NB4 (cell line): ENCODE measurements around the gene CLIC3.

Source experiments
- DNase-seq: peaks from one replicate; pipeline ENCODE4 v3.0.0; 2010; ENCODE audit warnings: low read depth
- H3K4me3 ChIP-seq: one replicate; pipeline ENCODE4 v1.5.1; 2011; ENCODE audit warnings: mild to moderate bottlenecking, low read depth, low read length, moderate library complexity
- CTCF ChIP-seq: IDR thresholded peaks from one replicate; pipeline ENCODE4 v1.5.1; 2012; ENCODE audit warnings: low read depth, low read length
- MAX ChIP-seq: IDR thresholded peaks from 2 replicates; pipeline ENCODE4 v1.6.1; 2011; ENCODE audit warnings: low read depth, low read length
- MYC ChIP-seq: IDR thresholded peaks from 2 replicates; pipeline ENCODE4 v1.6.1; 2011; ENCODE audit warnings: low read depth, low read length
- POLR2A ChIP-seq: IDR thresholded peaks from 2 replicates; pipeline ENCODE4 v1.6.1; 2011; ENCODE audit warnings: mild to moderate bottlenecking; ENCODE audit not compliant: insufficient read length; ENCODE audit errors: extremely low read depth

The CLIC3 gene

GRCh38 chr9:137023157-137023556 is 26.8 kb upstream of the CLIC3 start:
- TF ChIP-seq MAX: no peak
- DNase-seq: no peak
- no peak overlapping the region for H3K4me3 ChIP-seq

DNA sequence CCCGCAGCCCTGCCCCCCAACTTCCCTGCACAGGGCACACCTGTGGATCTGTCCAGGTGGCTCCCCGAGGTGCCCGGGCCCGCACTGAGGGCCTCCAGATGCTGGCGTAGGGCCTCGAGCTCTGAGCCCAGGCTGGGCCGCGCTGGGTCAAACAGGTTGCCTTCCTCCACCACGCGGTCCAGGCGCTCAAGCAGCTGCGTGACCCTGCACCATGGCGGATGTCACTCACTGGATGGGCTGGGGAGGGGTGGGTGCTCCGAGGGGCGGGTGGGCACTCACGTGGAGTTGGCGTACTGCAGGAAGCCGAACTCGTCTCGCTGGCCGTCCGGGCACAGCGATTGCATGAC is 26.3 kb upstream of the CLIC3 start:
- no peak overlapping the region for H3K4me3 ChIP-seq
- TF ChIP-seq MYC (no peak), POLR2A (no peak), MAX (no peak), CTCF (no peak)
- no peak for DNase-seq

GRCh38 chr9:137021979-137022661 is 25.8 kb upstream of the CLIC3 start:
- peak; percentile 83 for DNase-seq

DNA sequence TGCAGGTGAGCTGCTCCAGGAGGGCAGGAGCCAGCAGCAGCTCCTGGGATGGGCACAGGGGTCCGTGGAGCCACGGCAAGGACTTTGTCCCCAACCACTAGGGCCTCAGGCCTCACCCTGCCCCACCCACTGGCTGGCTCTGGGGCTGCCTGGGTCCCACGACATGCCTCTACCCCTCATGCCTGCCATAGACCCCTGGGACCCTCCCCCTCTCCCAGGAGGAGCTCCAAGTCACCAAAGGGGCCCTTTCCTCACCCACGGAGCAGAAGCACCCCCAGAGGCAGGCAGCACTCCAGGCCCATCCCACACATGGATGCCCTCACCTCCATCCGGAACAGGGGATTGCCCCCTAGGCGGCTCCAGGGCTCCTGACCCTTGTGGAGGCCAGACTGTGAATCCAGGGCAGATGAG is 25.2 kb upstream of the CLIC3 start:
- no peak overlapping the region for H3K4me3 ChIP-seq
- TF ChIP-seq MAX (no peak), MYC (no peak), POLR2A (no peak), CTCF (no peak)
- DNase-seq: no peak

More at GRCh38 chr9:137021979-137022661, 25.8 kb upstream of the CLIC3 start:
- no peak for TF ChIP-seq MAX
- no peak for TF ChIP-seq POLR2A
- no peak for TF ChIP-seq CTCF
- no peak for TF ChIP-seq MYC
- no peak overlapping the region for H3K4me3 ChIP-seq

- no peak overlapping the region for H3K4me3 ChIP-seq
- DNase-seq: no peak
- TF ChIP-seq POLR2A: no peak
- TF ChIP-seq MYC: no peak
- no peak for TF ChIP-seq MAX
- TF ChIP-seq CTCF: no peak
Observed at GRCh38 chr9:137020771-137021567, 24.6 kb upstream of the CLIC3 start.

GRCh38 chr9:137019891-137020683 is 23.7 kb upstream of the CLIC3 start:
- H3K4me3 ChIP-seq: no peak overlapping the region
- TF ChIP-seq CTCF (no peak), MYC (no peak), POLR2A (no peak), MAX (no peak)
- no peak for DNase-seq
